Type B pancreatic cell (in vitro differentiated cells): ENCODE results near the gene LIN28A. TPM values are rescaled to one million over a fixed set of nuclear protein-coding genes. Genes with fewer than 3 reads are reported as not detected.

ENCODE experiments used
- DNase-seq: peaks from one replicate; pipeline ENCODE4 v3.0.0; 2021; ENCODE audit warnings: mixed read lengths; ENCODE audit not compliant: unreplicated experiment; ENCODE audit errors: extremely low spot score
- H3K27ac Mint-ChIP-seq: 2 replicates; pipeline ENCODE4 v1.8.0; 2021; ENCODE audit warnings: mild to moderate bottlenecking, mixed read lengths
- H3K27me3 Mint-ChIP-seq: 2 replicates; pipeline ENCODE4 v1.8.0; 2021; ENCODE audit warnings: mixed read lengths
- H3K36me3 Mint-ChIP-seq: 2 replicates; pipeline ENCODE4 v1.8.0; 2021; ENCODE audit warnings: mixed read lengths
- H3K4me1 Mint-ChIP-seq: one replicate; pipeline ENCODE4 v1.8.0; 2021; ENCODE audit warnings: mixed read lengths; ENCODE audit not compliant: unreplicated experiment
- H3K4me3 Mint-ChIP-seq: 2 replicates; pipeline ENCODE4 v1.8.0; 2021; ENCODE audit warnings: mild to moderate bottlenecking, mixed read lengths
- H3K9me3 Mint-ChIP-seq: 2 replicates; pipeline ENCODE4 v1.8.0; 2021; ENCODE audit warnings: mixed read lengths
- CTCF ChIP-seq: fragments of 200-600 bp; sonication (generic); conservative IDR thresholded peaks from 2 replicates; pipeline ENCODE4 v1.5.0; 2021; ENCODE audit warnings: antibody characterized with exemption, mild to moderate bottlenecking
- total RNA-seq: library from RNA; stranded (reverse); gene quantifications from 2 replicates; pipeline ENCODE4 v1.2.1, GENCODE V29; 2021; ENCODE audit warnings: low replicate concordance

The LIN28A gene
- total RNA-seq, 1 donor from 2014 or later = 26.2 TPM

GRCh38 chr1:26391450-26391849 is 19.2 kb upstream of the LIN28A start:
- Mint-ChIP-seq H3K9me3 (no peaks in the 10 kb centered on the region), H3K4me1 (peaks cover 6% of the 10 kb centered on the region), H3K36me3 (no peaks in the 10 kb centered on the region), H3K27me3 (peaks cover 4% of the 10 kb centered on the region), H3K27ac (no peak overlapping the region), H3K4me3 (no peak overlapping the region)
- DNase-seq = no peak
- TF ChIP-seq CTCF = peak; percentile 72

- no peaks in the 10 kb centered on the region for H3K9me3 Mint-ChIP-seq
- no peak overlapping the region for H3K27ac Mint-ChIP-seq
These were observed 14.9 kb upstream of the LIN28A start for GRCh38 chr1:26395754-26396153.

GRCh38 chr1:26399034-26399433 is 11.6 kb upstream of the LIN28A start:
- Mint-ChIP-seq H3K27me3 (peaks cover 6% of the 10 kb centered on the region), H3K27ac (no peak overlapping the region), H3K9me3 (no peaks in the 10 kb centered on the region), H3K36me3 (no peaks in the 10 kb centered on the region), H3K4me3 (no peak overlapping the region), H3K4me1 (no peaks in the 10 kb centered on the region)
- no peak for TF ChIP-seq CTCF
- DNase-seq = no peak

More at GRCh38 chr1:26395754-26396153, 14.9 kb upstream of the LIN28A start:
- no peak for DNase-seq
- no peak for TF ChIP-seq CTCF
- H3K4me3 Mint-ChIP-seq = no peak overlapping the region
- no peaks in the 10 kb centered on the region for H3K27me3 Mint-ChIP-seq
- H3K4me1 Mint-ChIP-seq = peaks cover 6% of the 10 kb centered on the region
- no peaks in the 10 kb centered on the region for H3K36me3 Mint-ChIP-seq

- Mint-ChIP-seq H3K36me3 (no peaks in the 10 kb centered on the region), H3K4me1 (no peaks in the 10 kb centered on the region), H3K27ac (no peak overlapping the region), H3K9me3 (no peaks in the 10 kb centered on the region), H3K4me3 (no peak overlapping the region), H3K27me3 (peaks cover 9% of the 10 kb centered on the region)
- DNase-seq = no peak
- no peak for TF ChIP-seq CTCF
These were observed 8.7 kb upstream of the LIN28A start for GRCh38 chr1:26401891-26402290.

GRCh38 chr1:26403656-26404055 is 7.0 kb upstream of the LIN28A start:
- H3K4me1 Mint-ChIP-seq = peaks cover 3% of the 10 kb centered on the region
- H3K27me3 Mint-ChIP-seq = peaks cover 12% of the 10 kb centered on the region
- H3K27ac Mint-ChIP-seq = no peak overlapping the region
- no peaks in the 10 kb centered on the region for H3K9me3 Mint-ChIP-seq
- no peak for DNase-seq
- no peak overlapping the region for H3K4me3 Mint-ChIP-seq
- no peaks in the 10 kb centered on the region for H3K36me3 Mint-ChIP-seq
- TF ChIP-seq CTCF = no peak

GRCh38 chr1:26404641-26405040 is 6.0 kb upstream of the LIN28A start:
- TF ChIP-seq CTCF = no peak
- peaks cover 22% of the 10 kb centered on the region for H3K27me3 Mint-ChIP-seq

More at GRCh38 chr1:26404641-26405040, 6.0 kb upstream of the LIN28A start:
- H3K4me1 Mint-ChIP-seq = peaks cover 12% of the 10 kb centered on the region
- no peak overlapping the region for H3K4me3 Mint-ChIP-seq
- no peak overlapping the region for H3K27ac Mint-ChIP-seq
- DNase-seq = no peak
- H3K36me3 Mint-ChIP-seq = no peaks in the 10 kb centered on the region
- no peaks in the 10 kb centered on the region for H3K9me3 Mint-ChIP-seq
